ENCODE measurements around the gene PTH2. TPM values are rescaled to one million over a fixed set of nuclear protein-coding genes. Genes with fewer than 3 reads are reported as not detected.
A peak's percentile ranks its signal among the peaks of the same experiment; 100 is the strongest.

The PTH2 gene
- total and polyA plus RNA-seq, 4 experiments from 2014 or later = not detected

DNA sequence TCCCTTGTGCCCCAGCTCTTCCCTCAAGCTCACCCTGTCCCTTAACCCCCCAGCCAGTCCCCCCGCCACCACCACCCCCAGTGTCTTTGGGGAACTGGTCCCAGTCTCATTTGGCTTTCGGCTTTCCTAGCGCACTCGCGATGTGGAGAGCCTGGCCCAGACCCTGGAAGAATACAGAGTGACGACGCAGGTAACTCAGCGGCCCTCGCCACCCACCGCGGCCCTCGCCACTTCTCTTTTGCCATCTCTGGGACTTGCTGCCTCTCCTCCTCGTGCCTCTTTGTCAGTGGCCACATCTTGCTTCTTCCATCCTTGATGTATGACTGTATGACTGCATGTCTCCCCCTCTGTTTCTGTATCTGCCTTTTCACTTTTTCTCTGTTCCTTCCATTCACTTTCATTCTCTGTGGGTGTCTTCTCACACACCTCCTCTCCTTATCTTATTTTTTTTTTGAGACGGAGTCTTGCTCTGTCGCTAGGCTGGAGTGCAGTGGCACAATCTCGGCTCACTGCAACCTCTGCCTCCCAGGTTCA is 15.7 kb downstream of the PTH2 start:
- Histone ChIP-seq H3K9me3 (ENCODE audit: control insufficient read depth in 1 of 2, low read length in 2 of 2) (no peaks in the 10 kb centered on the region), H3K36me3 (ENCODE audit: insufficient read depth, low read length) (no peaks in the 10 kb centered on the region), H3K27me3 (ENCODE audit: insufficient read depth, low read length) (no peaks in the 10 kb centered on the region), H3K27ac (ENCODE audit: low read depth, low read length) (no peak overlapping the region), H3K4me1 (ENCODE audit: insufficient read depth, low read length) (peaks cover 67% of the 10 kb centered on the region), H3K4me3 (ENCODE audit: low read length in 2 of 2) (no peak overlapping the region)
- Mint-ChIP-seq H3K4me3 (peak overlapping the region in 6 of 8 donors; percentile 4 to 72 (median 67)), H3K27ac (peak overlapping the region in 6 of 7 donors; percentile 8 to 96 (median 78)), H3K9me3 (peaks cover 0 to 2% (median 0%) of the 10 kb centered on the region in 8 donors), H3K4me1 (peaks cover 37 to 75% (median 57%) of the 10 kb centered on the region in 4 donors), H3K36me3 (no peaks in the 10 kb centered on the region), H3K27me3 (no peaks in the 10 kb centered on the region)
- intact Hi-C loops (cut with micrococcal nuclease) = loop anchor here (2.0 kb wide), 1 partner anchor 21 kb away; no protein-coding TSS in a partner anchor
- DNase-seq = peak in 1 of 5 donors; percentile 7
- CTCF ChIA-PET (ENCODE audit: partially characterized antibody) = interaction anchor here (1.2 to 1.9 kb wide), 2 partner anchors 15 to 18 kb away, joined by 3 to 11 read pairs; no protein-coding TSS in a partner anchor
- POLR2A ChIA-PET (ENCODE audit: partially characterized antibody) = interaction anchor here (1.6 to 2.8 kb wide), 3 partner anchors 8 to 63 kb away, joined by 4 to 17 read pairs (median 6); no protein-coding TSS in a partner anchor

DNA sequence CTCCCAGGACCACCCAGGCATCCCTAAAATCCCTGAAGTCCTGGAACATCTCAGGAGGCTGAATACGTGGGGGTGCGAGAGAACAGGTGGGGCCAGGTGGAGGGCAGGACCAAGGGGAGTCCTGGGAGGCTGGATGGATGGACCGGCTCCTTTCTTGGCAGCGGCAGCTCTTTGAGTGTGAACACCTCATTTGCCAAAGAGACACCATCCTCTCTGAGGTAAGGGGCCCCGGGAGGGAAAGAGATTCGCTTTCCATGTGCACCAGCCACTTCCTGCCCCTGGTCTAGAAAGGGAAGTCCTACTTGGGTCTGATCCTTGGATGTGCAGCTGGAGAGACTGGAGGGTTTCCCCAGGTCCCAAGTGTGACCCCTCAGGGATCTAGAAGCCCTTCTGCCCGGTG is 16.2 kb downstream of the PTH2 start:
- Mint-ChIP-seq H3K36me3 (no peaks in the 10 kb centered on the region), H3K27ac (peak overlapping the region in 2 of 7 donors; percentile 25 to 55), H3K27me3 (no peaks in the 10 kb centered on the region), H3K4me3 (peak overlapping the region in 2 of 8 donors; percentile 21 to 69), H3K4me1 (peaks cover 34 to 71% (median 53%) of the 10 kb centered on the region in 4 donors), H3K9me3 (peaks cover 0 to 2% (median 0%) of the 10 kb centered on the region in 8 donors)
- Histone ChIP-seq H3K36me3 (ENCODE audit: insufficient read depth, low read length) (no peaks in the 10 kb centered on the region), H3K27me3 (ENCODE audit: insufficient read depth, low read length) (no peaks in the 10 kb centered on the region), H3K9me3 (ENCODE audit: control insufficient read depth in 1 of 2, low read length in 2 of 2) (no peaks in the 10 kb centered on the region), H3K4me3 (ENCODE audit: low read length in 2 of 2) (no peak overlapping the region), H3K4me1 (ENCODE audit: insufficient read depth, low read length) (peaks cover 64% of the 10 kb centered on the region), H3K27ac (ENCODE audit: low read depth, low read length) (no peak overlapping the region)
- intact Hi-C loops (cut with micrococcal nuclease) = no loop called here
- DNase-seq = peak in 1 of 5 donors; percentile 23
- POLR2A ChIA-PET (ENCODE audit: partially characterized antibody) = interaction anchor here (1.4 to 2.1 kb wide), 3 partner anchors 9 to 63 kb away, joined by 4 to 6 read pairs (median 4); no protein-coding TSS in a partner anchor
- CTCF ChIA-PET (ENCODE audit: partially characterized antibody) = interaction anchor here (1.0 to 1.9 kb wide), 4 partner anchors 12 to 20 kb away, joined by 3 to 11 read pairs (median 4); no protein-coding TSS in a partner anchor

DNA sequence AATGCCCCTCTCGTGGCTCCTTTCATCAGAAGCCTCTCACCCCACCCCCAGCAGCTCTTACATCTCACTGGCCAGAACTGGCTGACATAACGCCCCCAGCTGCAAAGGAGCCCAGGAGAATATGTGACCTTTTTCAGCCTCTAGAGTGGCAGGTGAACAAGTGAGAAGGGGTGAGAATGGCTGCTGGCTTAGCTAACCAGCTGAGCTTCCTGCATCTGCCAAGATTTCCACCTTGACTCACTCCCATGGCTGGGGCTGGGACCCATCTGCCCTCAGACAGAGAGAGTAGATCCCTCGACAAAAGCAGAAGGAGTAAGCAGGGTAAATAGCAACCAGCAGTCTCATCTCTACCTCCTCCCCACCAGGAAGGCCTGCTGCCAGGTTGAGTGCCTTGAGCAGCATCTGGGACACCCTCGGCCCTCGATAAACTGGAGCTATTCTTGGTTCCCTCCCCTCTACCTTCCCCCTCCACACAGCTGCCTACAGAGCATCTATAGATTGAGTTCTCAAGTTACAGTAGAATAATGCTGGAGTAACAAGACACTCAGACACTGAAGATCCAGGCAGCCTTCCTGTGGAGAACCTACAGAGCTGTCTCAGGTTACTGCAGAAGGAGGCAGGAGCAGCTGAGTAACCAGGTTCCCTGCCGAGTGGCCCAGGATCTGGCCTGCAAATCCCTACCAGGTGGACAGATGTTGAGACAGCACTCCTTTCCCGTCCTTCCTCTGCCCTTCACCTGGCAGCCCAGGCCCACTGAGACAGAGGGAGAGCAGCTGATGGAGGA is 19.6 kb downstream of the PTH2 start:
- Mint-ChIP-seq H3K36me3 (no peaks in the 10 kb centered on the region), H3K27me3 (peaks cover 0 to 2% of the 10 kb centered on the region in 2 donors), H3K27ac (peak overlapping the region in 1 of 7 donors; percentile 22), H3K9me3 (peaks cover 0 to 2% (median 0%) of the 10 kb centered on the region in 8 donors), H3K4me3 (peak overlapping the region in 1 of 8 donors; percentile 11), H3K4me1 (peaks cover 13 to 43% (median 27%) of the 10 kb centered on the region in 4 donors)
- intact Hi-C loops (cut with micrococcal nuclease) = no loop called here
- peak in 1 of 5 donors; percentile 34 for DNase-seq
- ChIA-PET CTCF (ENCODE audit: partially characterized antibody) (interaction anchor here (0.8 to 1.4 kb wide), 3 partner anchors 12 to 41 kb away, joined by 3 to 5 read pairs (median 3); no protein-coding TSS in a partner anchor), POLR2A (ENCODE audit: partially characterized antibody) (interaction anchor here (0.9 to 1.0 kb wide), 3 partner anchors 18 to 66 kb away, joined by 3 to 4 read pairs (median 4); no protein-coding TSS in a partner anchor)
- Histone ChIP-seq H3K4me1 (ENCODE audit: insufficient read depth, low read length) (peaks cover 33% of the 10 kb centered on the region), H3K36me3 (ENCODE audit: insufficient read depth, low read length) (no peaks in the 10 kb centered on the region), H3K27me3 (ENCODE audit: insufficient read depth, low read length) (no peaks in the 10 kb centered on the region), H3K27ac (ENCODE audit: low read depth, low read length) (no peak overlapping the region), H3K4me3 (ENCODE audit: low read length in 2 of 2) (no peak overlapping the region), H3K9me3 (ENCODE audit: control insufficient read depth in 1 of 2, low read length in 2 of 2) (no peaks in the 10 kb centered on the region)

DNA sequence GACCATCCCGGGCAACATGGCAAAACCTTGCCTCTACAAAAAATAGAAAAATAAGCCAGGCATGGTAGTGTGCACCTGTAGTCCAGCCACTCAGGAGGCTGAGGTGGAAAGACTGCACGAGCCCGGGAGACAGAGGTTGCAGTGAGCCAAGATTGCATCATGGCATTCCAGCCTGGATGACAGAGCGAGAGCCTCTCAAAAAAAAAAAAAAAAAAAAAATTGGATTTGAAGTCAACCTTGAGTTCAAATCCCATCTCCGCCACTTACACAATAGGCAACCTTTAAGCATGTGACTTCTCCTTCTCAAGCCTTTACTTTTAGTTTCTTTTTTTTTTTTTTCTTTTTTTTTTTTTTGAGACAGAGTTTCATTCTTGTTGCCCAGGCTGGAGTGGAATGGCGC is 23.2 kb downstream of the PTH2 start:
- POLR2A ChIA-PET (ENCODE audit: partially characterized antibody) = no interaction called here

DNA sequence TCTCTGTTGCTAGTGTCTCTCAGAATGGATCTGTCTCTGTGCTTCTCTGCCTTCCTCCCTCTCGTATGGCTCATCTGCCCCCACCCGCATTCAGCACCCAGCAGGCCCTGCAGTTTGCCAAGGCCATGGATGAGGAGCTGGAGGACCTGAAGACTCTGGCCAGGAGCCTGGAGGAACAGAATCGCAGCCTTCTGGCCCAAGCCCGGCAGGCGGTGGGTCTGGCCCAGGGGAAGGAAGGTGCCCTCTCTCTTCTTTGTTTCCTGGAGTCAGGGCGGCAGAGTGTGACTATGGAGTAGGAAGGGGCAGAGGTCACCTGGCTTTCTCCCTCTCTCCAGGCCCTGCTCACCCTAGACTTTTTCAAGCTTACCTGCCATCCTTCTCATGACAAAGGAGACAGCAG is 24.3 kb downstream of the PTH2 start:
- H3K27ac Mint-ChIP-seq = peak overlapping the region in 4 of 7 donors; percentile 16 to 90 (median 68)
- Histone ChIP-seq H3K4me1 (ENCODE audit: insufficient read depth, low read length) (peaks cover 16% of the 10 kb centered on the region), H3K27ac (ENCODE audit: low read depth, low read length) (no peak overlapping the region), H3K4me3 (ENCODE audit: low read length in 2 of 2) (no peak overlapping the region), H3K27me3 (ENCODE audit: insufficient read depth, low read length) (no peaks in the 10 kb centered on the region), H3K9me3 (ENCODE audit: control insufficient read depth in 1 of 2, low read length in 2 of 2) (no peaks in the 10 kb centered on the region), H3K36me3 (ENCODE audit: insufficient read depth, low read length) (no peaks in the 10 kb centered on the region)
- peak overlapping the region in 2 of 8 donors; percentile 11 to 39 for H3K4me3 Mint-ChIP-seq
- intact Hi-C loops (cut with micrococcal nuclease) = no loop called here
- ChIA-PET CTCF (ENCODE audit: partially characterized antibody) (interaction anchor here (1.5 kb wide), 1 partner anchor 72 kb away, joined by 3 read pairs; no protein-coding TSS in a partner anchor), POLR2A (ENCODE audit: partially characterized antibody) (no interaction called here)
- H3K9me3 Mint-ChIP-seq = no peaks in the 10 kb centered on the region
- H3K4me1 Mint-ChIP-seq = peaks cover 7 to 21% (median 15%) of the 10 kb centered on the region in 4 donors
- peak in 1 of 5 donors; percentile 5 for DNase-seq
- peaks cover 0 to 3% of the 10 kb centered on the region in 2 donors for H3K27me3 Mint-ChIP-seq
- H3K36me3 Mint-ChIP-seq = no peaks in the 10 kb centered on the region

More for the DNA sequence above, 23.2 kb downstream of the PTH2 start:
- Mint-ChIP-seq H3K27me3 (peaks cover 0 to 3% of the 10 kb centered on the region in 2 donors), H3K4me1 (peaks cover 7 to 30% (median 18%) of the 10 kb centered on the region in 4 donors), H3K36me3 (no peaks in the 10 kb centered on the region), H3K4me3 (no peak overlapping the region), H3K27ac (no peak overlapping the region), H3K9me3 (peaks cover 0 to 2% (median 0%) of the 10 kb centered on the region in 8 donors)
- H3K4me3 ChIP-seq (ENCODE audit: low read length in 2 of 2) = no peak overlapping the region
- peaks cover 22% of the 10 kb centered on the region for H3K4me1 ChIP-seq (ENCODE audit: insufficient read depth, low read length)
- H3K27me3 ChIP-seq (ENCODE audit: insufficient read depth, low read length) = no peaks in the 10 kb centered on the region
- H3K9me3 ChIP-seq (ENCODE audit: control insufficient read depth in 1 of 2, low read length in 2 of 2) = no peaks in the 10 kb centered on the region
- no peak for DNase-seq
- no peaks in the 10 kb centered on the region for H3K36me3 ChIP-seq (ENCODE audit: insufficient read depth, low read length)
- H3K27ac ChIP-seq (ENCODE audit: low read depth, low read length) = no peak overlapping the region
- intact Hi-C loops (cut with micrococcal nuclease) = no loop called here
- CTCF ChIA-PET (ENCODE audit: partially characterized antibody) = interaction anchor here (1.1 kb wide), 1 partner anchor 74 kb away, joined by 3 read pairs; no protein-coding TSS in a partner anchor

DNA sequence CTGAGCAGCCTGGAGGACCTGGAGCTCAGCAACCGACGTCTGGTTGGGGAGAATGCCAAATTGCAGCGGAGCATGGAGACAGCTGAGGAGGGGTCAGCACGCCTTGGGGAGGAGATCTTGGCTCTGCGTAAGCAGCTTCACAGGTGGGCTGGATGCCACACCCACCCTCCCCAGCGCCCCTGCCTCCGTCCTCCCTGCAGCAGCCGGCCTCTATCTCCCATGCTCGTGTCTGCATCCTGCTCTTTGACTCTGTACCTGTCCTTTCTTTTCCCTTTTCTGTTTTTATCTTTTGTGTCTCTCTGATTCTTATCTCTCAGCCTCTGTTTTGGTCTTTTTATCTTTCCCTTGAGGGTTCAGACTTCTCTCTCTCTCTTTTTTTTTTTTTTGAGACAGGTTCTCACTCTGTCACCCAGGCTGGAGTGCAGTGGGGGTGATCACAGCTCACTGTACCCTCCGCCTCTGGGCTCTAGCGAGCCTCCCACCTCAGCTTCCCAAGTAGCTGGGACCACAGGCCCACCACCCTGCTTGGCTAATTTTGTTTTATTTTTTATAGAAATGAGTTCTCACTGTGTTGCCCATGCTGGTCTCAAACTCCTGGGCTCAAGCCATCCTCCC is 25.1 kb downstream of the PTH2 start:
- POLR2A ChIA-PET (ENCODE audit: partially characterized antibody) = interaction anchor here (1.1 to 1.9 kb wide), 2 partner anchors 14 to 24 kb away, joined by 4 to 7 read pairs; partner anchors contain the start of gene PTH2
- H3K27me3 ChIP-seq (ENCODE audit: insufficient read depth, low read length) = no peaks in the 10 kb centered on the region
- DNase-seq = peak in 1 of 5 donors; percentile 6

More for the DNA sequence above, 25.1 kb downstream of the PTH2 start:
- Mint-ChIP-seq H3K27me3 (peaks cover 0 to 3% of the 10 kb centered on the region in 2 donors), H3K4me1 (peaks cover 7 to 19% (median 13%) of the 10 kb centered on the region in 4 donors), H3K27ac (peak overlapping the region in 3 of 7 donors; percentile 27 to 90 (median 88)), H3K9me3 (no peaks in the 10 kb centered on the region), H3K4me3 (peak overlapping the region in 4 of 8 donors; percentile 13 to 61 (median 58)), H3K36me3 (no peaks in the 10 kb centered on the region)
- H3K27ac ChIP-seq (ENCODE audit: low read depth, low read length) = no peak overlapping the region
- peaks cover 16% of the 10 kb centered on the region for H3K4me1 ChIP-seq (ENCODE audit: insufficient read depth, low read length)
- no peaks in the 10 kb centered on the region for H3K9me3 ChIP-seq (ENCODE audit: control insufficient read depth in 1 of 2, low read length in 2 of 2)
- H3K4me3 ChIP-seq (ENCODE audit: low read length in 2 of 2) = no peak overlapping the region
- intact Hi-C loops (cut with micrococcal nuclease) = no loop called here
- CTCF ChIA-PET (ENCODE audit: partially characterized antibody) = interaction anchor here (1.2 to 1.5 kb wide), 2 partner anchors 46 to 73 kb away, joined by 3 to 4 read pairs; no protein-coding TSS in a partner anchor
- H3K36me3 ChIP-seq (ENCODE audit: insufficient read depth, low read length) = no peaks in the 10 kb centered on the region
